ENCODE measurements around the gene SOX30.

- TF ChIP-seq CTCF (IDR thresholded peaks at IDR 0.05; ENCODE audit: low read depth, low read length, missing input control) (no peak), MAX (IDR thresholded peaks at IDR 0.05) (no peak), EGR1 (IDR thresholded peaks at IDR 0.05; ENCODE audit: low read depth in 2 of 2) (no peak)
Measured at GRCh38 chr5:157599565-157599964, 52.7 kb downstream of the SOX30 start.

Measured in liver (tissue), 3 donors.